GM18861 (cell line): Measurements from ENCODE around the gene CEP152.
A peak's percentile ranks its signal among the peaks of the same experiment; 100 is the strongest.

ENCODE experiments used
- ATAC-seq: cut with Tn5 transposase; IDR thresholded peaks from one replicate; pipeline ENCODE4 v1.9.1; 2021; ENCODE audit not compliant: unreplicated experiment

Gene CEP152

GRCh38 chr15:48774484-48774883 lies 36.4 kb downstream of the CEP152 start:
- ATAC-seq, result no peak

GRCh38 chr15:48766196-48766595 lies 44.7 kb downstream of the CEP152 start:
- no peak for ATAC-seq

GRCh38 chr15:48765022-48765421 lies 45.8 kb downstream of the CEP152 start:
- ATAC-seq, result no peak

GRCh38 chr15:48761393-48762158 lies 49.3 kb downstream of the CEP152 start:
- ATAC-seq, result no peak

GRCh38 chr15:48759921-48760320 lies 50.9 kb downstream of the CEP152 start:
- no peak for ATAC-seq

GRCh38 chr15:48757661-48758060 lies 53.2 kb downstream of the CEP152 start:
- ATAC-seq, result no peak

GRCh38 chr15:48754011-48754410 lies 56.9 kb downstream of the CEP152 start:
- no peak for ATAC-seq

GRCh38 chr15:48751595-48751994 lies 59.3 kb downstream of the CEP152 start:
- ATAC-seq, result no peak

- ATAC-seq, result no peak
These were observed 62.3 kb downstream of the CEP152 start for GRCh38 chr15:48748535-48748934.

GRCh38 chr15:48733615-48734014 lies 77.3 kb downstream of the CEP152 start:
- ATAC-seq, result no peak

GRCh38 chr15:48730506-48730905 lies 80.4 kb downstream of the CEP152 start:
- peak; percentile 78 for ATAC-seq

- ATAC-seq, result no peak
These were observed 86.9 kb downstream of the CEP152 start for GRCh38 chr15:48723969-48724368.

GRCh38 chr15:48722764-48723661 lies 87.9 kb downstream of the CEP152 start:
- no peak for ATAC-seq

- no peak for ATAC-seq
These were observed 89.6 kb downstream of the CEP152 start for GRCh38 chr15:48721061-48721810.

GRCh38 chr15:48720646-48721045 lies 90.2 kb downstream of the CEP152 start:
- no peak for ATAC-seq

GRCh38 chr15:48719668-48720067 lies 91.2 kb downstream of the CEP152 start:
- no peak for ATAC-seq

- no peak for ATAC-seq
These were observed 92.2 kb downstream of the CEP152 start for GRCh38 chr15:48718646-48719045.

- ATAC-seq, result no peak
These were observed 93.4 kb downstream of the CEP152 start for GRCh38 chr15:48717458-48717857.

GRCh38 chr15:48712546-48712945 lies 98.3 kb downstream of the CEP152 start:
- ATAC-seq, result no peak

- ATAC-seq, result no peak
These were observed 99.8 kb downstream of the CEP152 start for GRCh38 chr15:48710952-48711495.

- no peak for ATAC-seq
These were observed 102.2 kb downstream of the CEP152 start for GRCh38 chr15:48708641-48709040.
